HT1080 (cell line): ENCODE data around the gene KRTAP5-3. TPM values are rescaled to one million over a fixed set of nuclear protein-coding genes. Genes with fewer than 3 reads are reported as not detected.
"Not testable (repeated sequence)": the region's sequence is repeated elsewhere in the genome, so short reads cannot be mapped to it uniquely, and the experiment has no call there.

Source experiments
- DNase-seq: peaks from one replicate; pipeline ENCODE4 v3.0.0-alpha.2; 2015; ENCODE audit warnings: low read depth
- polyA plus RNA-seq, 2 experiments: library from polyadenylated mRNA; depleted of rRNA; stranded (reverse); fragments of >200 nt; gene quantifications; 2 replicates each; pipeline ENCODE4 v1.2.3, GENCODE V29; 2015
- total RNA-seq: library from RNA; depleted of rRNA; stranded (reverse); fragments of >200 nt; shearing (Covaris generic); gene quantifications from 2 replicates; pipeline ENCODE4 v1.2.3, GENCODE V29; 2014; rRNA removed

Gene KRTAP5-3, protein sequence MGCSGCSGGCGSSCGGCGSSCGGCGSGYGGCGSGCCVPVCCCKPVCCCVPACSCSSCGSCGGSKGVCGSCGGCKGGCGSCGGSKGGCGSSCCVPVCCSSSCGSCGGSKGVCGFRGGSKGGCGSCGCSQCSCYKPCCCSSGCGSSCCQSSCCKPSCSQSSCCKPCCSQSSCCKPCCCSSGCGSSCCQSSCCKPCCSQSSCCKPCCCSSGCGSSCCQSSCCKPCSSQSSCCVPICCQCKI
- not detected in 2 replicates for total RNA-seq
- not detected in 2 replicates for polyA plus RNA-seq (2015; cell fraction: cytosol; rRNA removed)
- not detected in 2 replicates for polyA plus RNA-seq (2015; cell fraction: nucleus; rRNA removed)

DNA sequence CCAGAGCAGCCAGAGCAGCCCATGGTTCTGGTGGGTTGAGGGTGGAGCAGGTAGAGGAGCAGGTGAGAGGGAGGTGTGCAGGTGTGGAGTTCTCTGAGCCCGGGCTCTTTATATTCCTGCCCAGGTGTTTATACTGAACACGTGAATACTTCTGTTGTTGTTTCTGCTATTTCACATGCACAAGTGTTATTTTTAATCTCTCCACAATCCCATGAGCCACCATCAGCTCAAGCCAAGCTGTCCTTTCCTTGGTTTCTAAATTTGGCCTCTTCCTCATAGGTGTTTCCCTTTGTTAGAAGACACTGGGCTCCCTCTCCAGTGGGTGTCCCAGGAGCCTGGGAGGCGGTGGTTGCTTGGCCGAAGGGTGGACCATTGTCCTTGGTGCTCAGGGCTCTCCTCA lies at the start of gene KRTAP5-3:
Gene KRTAP5-3, minus strand, starts transcription at position 101 of the 400 bp plus-strand sequence. Its CDS starts 78 bp downstream, at position 23.
- DNase-seq, result no peak

DNA sequence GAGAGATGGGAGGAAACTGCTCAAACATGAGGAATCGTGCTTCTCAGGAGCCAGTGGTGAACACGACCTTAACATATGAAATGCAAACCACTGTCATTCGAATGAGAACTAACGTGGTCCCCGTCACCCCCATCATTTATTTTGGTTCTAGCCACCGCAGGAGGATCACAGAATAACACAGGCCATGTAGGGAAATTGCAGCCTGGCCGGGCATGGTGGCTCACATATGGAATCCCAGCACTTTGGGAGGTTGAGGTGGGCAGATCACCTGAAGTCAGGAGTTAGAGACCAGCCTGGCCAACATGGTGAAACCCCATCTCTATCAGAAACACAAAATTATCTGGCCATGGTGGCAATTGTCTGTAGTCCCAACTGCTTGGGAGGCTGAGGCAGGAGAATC lies 48.4 kb upstream of the KRTAP5-3 start:
- DNase-seq, result no peak

DNA sequence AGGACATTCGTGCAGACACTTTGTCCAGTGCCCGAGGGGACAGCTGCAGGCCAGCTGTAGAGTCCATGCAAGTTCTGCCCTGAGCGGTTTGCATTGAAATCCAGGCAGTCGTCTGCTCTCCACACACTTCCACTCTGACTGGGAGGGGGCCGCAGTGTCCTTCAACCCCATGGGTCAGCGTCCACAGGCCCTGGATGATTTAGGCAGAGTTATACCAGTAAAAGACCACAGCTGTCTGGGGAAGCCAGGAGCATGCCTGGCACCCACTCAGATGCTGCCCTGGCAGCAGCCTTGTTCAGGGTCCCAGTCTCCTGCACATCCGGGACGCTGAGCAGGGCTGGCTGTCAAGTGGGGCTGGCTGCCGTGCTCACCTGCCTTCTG lies 47.8 kb upstream of the KRTAP5-3 start:
- no peak for DNase-seq

DNA sequence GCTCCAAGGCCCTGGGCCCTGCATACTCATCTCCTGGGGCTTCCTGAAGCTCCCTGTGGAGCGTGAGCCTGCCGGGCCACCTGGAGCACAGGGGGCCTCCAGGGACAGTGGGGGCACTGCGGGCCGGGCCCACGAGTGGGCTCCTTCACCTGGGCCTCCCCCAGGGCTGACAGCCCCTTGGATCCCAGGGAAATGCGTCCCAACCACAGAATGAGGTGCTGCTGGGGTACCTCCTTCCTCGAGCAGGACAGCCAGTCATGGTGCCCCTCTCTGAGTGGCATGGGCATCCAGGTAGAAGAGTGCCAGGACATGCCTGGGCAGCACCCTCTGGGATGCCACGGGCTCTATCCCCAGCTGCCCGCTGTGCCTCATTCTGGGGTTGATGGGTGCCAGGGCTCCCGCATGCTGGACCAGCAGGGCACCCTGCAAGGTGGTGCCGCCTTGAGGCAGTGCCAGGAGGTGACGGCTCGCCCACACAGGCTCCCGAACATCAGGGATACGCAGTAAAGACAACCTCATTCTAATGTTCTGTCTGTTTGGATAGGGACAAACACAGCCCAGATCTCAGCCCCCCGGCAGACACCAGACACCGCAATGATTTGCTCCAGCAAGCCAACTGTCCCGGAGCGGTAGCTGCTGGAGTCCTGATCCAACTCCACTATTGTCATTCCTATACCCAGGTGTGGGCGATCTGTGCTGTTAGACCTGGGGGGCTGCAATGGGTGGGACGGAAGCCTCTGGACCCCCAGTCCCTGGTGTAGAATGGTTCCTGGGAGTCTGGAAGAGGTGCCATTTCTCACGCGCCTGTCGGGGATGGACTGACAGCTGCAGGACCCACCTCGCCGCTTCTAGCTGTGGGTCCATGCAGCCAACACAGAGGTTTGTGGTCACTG lies 47.2 kb upstream of the KRTAP5-3 start:
- no peak for DNase-seq

DNA sequence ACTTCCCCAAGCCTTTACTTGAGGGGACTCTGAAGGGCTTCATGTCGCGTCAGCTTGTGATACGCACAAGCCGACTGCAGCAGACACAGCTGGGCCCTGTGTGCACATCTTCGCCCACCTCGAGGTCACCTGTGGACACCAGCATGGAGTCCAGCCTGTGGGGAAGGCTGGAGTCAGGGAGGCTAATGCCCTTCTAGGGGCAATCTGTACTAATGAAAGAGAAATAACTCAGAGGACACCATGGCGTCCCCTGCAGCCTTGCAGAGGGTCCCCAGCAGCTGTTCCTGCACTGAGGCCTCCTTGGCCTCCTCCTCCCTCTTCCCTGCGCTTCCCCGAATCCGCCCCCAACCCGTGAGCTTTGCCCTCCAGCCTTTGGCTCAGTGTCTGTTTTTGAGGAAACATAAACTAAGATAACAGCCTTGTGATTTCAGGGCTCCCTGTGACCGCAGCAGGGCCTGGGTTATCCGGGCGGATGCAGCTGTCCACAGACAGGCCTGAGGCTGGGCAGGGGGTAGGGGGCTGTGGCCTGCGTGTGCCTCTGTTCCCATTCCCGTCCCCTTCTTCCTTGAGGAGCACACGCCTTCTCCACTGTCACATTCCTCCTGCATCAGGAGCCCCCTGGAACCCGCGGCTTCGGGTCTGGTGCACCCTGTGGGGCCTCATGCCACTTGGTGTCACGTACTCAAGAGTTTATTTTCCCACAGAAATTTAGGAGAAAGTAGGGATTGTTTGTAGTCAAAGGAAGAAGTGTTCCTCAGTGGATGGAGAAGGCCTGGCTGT lies 46.3 kb upstream of the KRTAP5-3 start:
- DNase-seq, result no peak

DNA sequence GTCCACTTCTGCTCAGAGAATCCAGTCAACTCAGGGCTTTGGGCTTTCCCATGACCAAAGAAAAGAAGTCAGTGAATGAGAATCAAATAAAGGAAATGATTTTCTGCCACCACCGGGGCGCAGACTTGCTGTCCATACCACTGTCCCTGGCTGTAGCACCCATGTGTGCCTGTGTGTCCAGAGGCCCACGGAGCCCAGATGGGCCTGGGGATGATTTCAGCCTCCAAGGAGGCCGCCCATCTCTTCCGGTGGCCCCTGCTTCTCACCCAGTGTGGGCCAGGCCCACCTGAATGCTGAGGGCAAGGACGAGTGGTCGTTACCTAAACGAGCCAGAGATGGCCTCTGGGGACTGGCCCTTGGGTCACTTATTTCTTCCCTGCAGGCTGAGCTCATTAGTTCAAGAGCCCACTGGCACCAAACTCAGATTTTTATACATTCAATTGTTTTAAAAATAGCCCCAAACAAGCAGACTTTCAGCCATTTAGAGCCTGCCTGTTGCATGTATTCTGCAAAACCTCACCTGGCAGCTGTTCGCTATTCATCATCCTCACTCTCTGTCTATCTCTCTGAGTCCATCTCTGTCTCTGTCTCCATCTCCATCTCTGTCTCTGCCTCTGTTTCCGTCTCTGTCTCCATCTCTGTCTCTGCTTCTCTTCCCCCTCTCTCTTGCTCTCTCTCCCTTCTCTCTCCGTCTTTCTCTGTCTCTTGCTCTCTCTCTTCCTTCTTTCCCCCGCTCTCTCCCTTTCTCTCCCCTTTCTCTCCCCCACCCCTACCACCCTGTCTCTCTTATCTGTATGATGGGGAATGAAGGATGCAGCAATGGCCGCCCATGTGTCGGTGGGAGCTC lies 45.5 kb upstream of the KRTAP5-3 start:
- DNase-seq, result no peak

DNA sequence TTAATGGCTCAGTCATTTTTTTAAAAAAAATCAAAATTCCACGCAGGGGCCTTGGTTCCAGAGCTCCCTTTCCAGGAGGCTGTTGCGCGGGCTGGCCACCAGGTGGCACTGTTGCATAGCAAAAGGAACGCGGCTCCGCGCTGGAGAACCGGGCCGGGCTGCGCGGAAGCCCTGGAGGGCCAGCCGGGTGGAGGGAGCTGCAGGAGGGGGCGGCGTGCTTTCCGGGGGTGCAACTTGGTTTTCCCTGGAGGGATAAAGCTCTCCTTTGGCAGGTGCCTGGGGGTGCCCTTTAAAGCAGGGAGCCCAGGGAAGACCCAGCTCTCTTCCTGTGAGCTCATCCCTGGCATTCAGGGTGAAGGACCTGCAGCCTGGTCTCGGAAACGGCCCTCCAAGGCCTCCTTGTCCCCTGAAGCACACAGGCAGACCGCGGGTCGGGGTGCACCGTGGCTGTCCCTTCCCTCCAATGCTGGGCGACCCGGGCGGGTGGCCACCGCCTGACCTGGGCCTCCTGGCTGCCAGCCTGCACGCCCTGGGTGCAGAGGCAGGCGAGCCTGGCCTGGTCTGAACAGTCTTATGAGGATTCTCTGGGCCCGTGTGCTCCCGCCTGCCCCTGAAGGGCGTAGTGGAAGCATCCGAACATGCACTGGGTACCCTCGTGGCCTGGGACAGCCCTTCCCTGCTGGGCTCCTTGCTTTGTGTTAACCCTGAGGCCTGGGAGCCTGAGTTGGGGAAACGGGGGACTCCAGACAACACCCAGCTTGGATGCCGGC lies 44.7 kb upstream of the KRTAP5-3 start:
- peak; percentile 19 for DNase-seq

DNA sequence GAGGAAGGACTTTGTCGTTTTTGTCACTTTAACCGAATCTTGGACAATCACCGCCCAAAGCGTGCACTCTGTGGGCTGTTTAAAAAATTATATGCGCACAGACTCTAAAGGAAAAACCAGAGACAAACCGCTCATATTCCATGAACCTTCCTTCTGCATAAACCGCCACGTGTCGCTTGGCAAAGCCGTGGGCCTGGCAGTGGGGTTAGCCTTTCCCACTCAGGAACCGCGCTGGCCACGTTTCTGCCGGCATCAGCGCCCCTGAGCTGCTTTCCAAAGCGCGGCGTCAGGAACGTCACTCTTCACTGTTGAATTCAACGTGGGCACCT lies 44.1 kb upstream of the KRTAP5-3 start:
- no peak for DNase-seq

DNA sequence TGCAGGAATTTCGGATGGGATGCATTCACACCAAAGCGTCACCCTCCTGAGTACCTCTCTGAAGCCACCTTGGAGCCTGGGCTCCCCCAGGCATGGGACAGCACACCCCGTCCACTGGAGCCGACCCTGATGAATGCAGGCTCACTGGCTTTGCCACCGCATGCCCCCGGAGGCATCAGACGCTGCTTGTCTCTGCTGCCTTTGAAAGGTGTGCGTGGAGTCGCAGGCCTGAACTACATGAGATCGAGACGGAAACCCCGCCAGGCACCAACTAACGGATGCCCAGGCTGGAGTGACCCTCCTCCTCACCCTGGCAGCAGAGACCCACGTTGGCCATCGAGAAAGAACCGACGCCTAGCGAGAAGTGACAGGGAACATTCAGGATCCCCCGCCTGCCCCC lies 43.8 kb upstream of the KRTAP5-3 start:
- DNase-seq, result no peak

DNA sequence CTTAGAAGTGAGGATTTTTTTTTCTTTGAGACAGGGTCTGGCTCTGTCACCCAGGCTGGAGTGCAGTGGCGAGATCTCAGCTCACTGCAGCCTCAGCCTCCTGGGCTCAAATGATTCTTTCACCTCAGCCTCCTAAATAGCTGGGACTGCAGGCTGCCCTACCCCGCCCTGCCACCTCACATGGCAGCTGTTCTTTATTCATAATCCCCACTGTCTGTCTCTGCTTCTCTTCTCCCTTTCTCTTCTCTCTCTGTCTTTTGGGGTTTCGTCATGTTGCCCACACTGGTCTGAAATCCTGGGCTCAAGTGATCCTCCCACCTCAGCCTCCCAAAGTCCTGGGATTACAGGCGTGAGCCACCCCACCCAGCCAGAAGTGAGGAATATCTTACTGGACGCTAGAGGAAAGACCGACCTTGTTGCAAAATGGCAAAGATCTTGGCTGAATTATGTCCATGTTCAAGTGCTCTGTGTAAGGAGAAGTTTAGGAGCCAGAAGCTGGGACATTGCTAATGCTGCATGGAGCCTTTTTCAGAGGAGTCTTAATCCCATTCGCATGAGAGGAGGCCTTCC lies 43.2 kb upstream of the KRTAP5-3 start:
- no peak for DNase-seq

DNA sequence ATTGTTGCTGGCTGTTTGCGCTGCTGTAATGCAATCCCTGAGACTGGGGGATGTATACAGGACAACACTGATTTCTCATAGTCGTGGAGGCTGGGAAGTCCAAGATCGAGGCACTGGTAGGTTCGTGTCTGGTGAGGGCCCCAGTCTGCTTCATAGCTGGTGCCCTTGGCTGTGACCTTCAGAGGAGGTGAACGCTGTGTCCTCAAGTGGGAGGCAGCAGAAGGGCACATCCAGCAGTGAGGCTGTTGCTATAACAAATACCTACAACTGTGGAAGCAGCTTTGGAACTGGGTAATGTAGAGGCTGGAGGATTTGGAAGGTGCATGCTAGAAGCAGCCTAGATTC lies 42.6 kb upstream of the KRTAP5-3 start:
- DNase-seq, result no peak

DNA sequence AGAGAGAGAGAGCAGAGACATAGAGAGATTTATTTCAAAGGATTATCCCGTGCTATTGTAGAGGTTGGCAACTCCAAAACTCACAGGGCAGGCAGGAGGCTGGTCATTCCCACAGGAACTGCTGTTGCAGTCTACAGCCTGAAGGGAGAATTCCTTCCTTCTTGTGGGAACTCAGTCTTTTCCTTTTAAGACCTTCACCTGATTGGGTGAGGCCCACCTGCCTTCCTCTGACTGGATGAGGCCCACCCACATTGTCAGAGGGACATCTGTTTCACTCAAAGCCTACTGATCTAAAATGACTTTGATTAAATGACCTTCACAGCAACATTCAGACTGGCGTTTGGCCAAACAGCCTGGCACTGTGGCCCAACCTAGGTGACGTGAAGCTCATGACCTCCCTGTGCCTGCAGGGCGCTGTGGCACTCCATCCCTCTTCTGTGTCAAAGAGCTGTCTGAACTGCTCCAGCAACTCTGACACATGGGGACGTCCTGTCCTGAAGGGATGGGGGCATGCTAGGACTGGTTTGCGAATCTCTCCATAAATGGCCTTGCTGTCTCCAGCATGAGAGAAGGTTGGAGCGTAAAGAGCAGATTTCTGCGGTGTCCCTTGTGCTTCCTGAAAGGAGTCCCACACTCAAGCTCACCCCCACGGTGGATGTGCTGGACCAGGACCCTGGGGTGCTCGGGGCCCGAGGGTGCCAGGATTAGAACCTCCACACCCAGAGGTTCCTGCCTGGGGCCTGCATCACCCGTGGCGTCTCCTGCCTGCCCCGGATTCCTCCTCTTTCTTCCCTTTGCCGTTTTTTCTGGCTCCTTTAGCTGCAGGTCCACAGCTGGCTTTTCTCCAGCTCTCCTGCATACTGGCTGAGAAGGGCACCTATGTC lies 42.0 kb upstream of the KRTAP5-3 start:
- no peak for DNase-seq

DNA sequence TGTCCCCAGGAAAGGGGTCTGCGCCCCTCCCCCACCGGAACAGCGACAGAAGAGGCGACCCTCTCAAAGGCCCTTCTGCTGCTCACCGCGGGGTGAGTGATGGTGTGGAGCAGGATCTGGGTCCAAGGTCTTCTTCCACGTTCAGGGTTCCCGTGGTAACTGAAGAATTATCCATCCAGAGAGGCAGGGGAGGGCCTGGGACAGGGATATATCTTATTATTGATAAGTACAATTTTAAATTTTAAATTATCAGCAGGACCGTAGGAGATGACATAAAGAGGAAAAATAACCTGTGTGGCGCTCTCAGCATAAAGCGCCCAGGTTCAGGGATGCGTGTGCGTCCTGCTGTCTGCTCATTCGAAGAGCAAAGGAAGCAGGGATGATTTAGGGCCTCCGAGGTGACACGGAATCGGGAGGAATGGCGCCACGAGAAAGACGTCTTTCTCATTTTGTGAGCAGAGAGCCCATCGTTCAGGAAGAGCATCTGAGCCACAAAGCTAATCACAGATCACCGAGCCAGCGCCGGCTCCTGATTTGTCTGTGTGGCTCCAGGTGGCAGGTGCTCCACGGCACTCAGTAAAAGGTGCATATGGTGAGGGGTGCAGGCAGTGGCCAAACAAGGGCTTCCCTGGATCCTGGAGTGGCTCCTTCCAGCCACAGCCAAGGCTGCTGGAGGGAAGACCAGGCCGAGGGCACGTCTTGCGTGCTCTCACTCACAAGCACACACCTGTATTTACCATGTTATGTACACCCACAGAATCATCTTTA lies 40.6 kb upstream of the KRTAP5-3 start:
- no peak for DNase-seq

DNA sequence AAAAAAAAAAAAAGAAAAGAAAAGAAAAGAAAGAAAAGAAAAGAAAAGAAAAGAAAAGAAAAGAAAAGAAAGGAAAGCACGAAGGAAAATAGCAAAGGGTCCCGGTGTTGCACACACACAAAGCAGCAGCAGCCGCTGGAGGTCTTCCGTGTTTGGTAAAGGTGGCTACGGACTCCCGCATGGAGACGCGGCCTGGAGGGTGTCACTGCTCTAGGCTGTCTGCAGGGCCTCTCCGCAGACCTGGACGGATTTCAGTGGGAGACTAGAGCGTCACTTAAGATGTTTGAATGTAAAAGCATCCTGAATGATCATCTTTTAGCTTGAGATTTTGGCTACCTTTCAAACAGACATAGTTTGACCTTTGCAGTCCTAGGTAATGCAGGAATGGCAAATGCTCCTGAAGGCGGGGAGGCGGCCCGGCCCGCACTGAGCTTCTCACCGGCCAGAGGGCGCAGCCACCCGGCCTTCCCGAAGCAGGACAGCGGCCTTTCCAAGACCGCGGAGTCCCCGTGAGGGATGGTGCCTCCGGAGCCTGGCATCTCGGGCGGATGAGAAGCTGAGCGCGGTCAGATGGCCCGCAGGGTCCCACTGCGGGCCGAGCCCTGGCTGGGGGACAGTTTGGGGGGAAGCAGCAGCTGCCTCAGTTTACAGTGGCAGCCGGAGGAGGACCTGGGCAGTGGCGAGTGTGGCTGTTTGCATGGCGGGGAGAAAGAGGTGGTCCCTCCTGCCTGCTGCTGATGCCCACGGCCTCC lies 39.8 kb upstream of the KRTAP5-3 start:
- no peak for DNase-seq

DNA sequence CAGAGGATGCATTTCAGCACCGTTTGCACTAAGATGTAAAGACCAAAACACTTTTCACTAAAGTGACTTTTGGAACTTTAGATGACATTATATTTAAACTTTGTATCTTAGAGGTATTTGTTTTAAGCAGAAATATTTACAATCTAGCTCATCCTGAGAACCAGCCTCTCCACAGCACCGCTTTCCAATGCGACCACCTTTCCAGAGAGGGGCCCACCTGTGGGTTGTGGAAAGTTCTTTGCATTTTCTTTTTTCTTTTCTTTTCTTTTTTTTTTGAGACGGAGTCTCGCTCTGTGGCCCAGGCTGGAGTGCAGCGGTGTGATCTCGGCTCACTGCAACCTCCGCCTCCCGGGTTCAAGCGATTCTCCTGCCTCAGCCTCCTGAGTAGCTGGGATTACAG lies 38.3 kb upstream of the KRTAP5-3 start:
- DNase-seq, result not testable (repeated sequence)

DNA sequence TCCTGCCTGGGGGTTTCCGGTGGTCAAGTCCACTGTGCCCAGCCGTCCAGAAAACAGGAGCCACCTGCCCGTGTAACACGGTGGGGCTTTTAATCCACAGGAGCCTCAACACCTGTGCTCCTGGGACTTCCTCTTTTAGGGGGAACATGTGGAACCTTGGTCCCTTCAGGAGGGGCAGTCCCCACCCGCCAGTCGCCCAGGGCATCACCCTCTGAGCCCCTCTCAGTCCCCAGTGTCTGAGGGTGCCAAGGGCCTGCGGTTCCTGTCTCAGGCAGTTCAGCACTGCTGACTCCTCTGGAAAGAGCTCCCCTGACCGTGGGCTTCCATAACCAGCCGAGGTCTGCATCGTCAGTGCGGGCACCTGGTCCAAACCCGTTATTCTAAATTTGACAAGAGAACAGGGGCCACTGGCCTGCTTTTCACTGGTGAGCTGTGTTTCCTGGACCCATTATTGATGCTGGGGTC lies 37.1 kb upstream of the KRTAP5-3 start:
- no peak for DNase-seq
